Epithelial cell of proximal tubule (primary cell): ENCODE data around the gene LRMDA. TPM values are rescaled to one million over a fixed set of nuclear protein-coding genes. Genes with fewer than 3 reads are reported as not detected.

Source experiments
- DNase-seq: peaks from one replicate; pipeline ENCODE4 v3.0.0-alpha.2; 2011; ENCODE audit warnings: low read depth
- H3K4me3 ChIP-seq: 2 replicates; pipeline ENCODE4 v1.5.1; 2011; ENCODE audit warnings: low read depth, mild to moderate bottlenecking, low read length
- CTCF ChIP-seq: conservative IDR thresholded peaks from 2 replicates; pipeline ENCODE4 v1.5.1; 2012; ENCODE audit warnings: low read depth, mild to moderate bottlenecking, low read length
- total RNA-seq: library from RNA; depleted of rRNA; stranded (reverse); fragments of >200 nt; gene quantifications from 2 replicates; pipeline ENCODE4 v1.2.3, GENCODE V29; 2015

Gene LRMDA
- total RNA-seq, 1 donor from 2014 or later = 0.75 TPM

GRCh38 chr10:76001461-76001860, 570.0 kb downstream of the LRMDA start:
- no peak overlapping the region for H3K4me3 ChIP-seq
- no peak for DNase-seq
- no peak for TF ChIP-seq CTCF

- H3K4me3 ChIP-seq = no peak overlapping the region
- no peak for TF ChIP-seq CTCF
- no peak for DNase-seq
Observed at GRCh38 chr10:76002262-76002854, 570.9 kb downstream of the LRMDA start.

- no peak for DNase-seq
- no peak overlapping the region for H3K4me3 ChIP-seq
- no peak for TF ChIP-seq CTCF
Observed at GRCh38 chr10:76007667-76008181, 576.3 kb downstream of the LRMDA start.

DNA sequence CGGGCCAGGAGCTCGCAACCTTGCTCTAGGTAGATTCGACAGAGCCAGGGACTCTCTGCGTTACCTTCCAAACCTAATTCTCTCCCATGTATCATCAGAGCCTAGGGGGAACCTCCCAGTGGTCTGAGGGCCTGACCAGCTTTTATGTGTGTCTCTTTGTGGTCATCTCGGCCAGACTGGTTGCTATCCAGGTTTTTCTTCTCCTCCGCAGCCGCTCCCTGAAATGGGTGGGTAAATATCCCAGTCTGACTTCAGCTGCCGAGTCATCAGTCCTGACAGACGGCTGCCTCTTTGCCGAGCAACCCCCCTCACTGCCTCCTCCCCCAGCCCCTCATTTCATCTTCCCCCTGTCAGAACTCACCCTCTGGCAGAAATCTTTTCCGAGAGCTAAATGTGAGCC, 578.1 kb downstream of the LRMDA start:
- H3K4me3 ChIP-seq = no peak overlapping the region
- DNase-seq = no peak
- TF ChIP-seq CTCF = no peak

- no peak for TF ChIP-seq CTCF
- DNase-seq = no peak
- no peak overlapping the region for H3K4me3 ChIP-seq
Observed at GRCh38 chr10:76010703-76011102, 579.3 kb downstream of the LRMDA start.

GRCh38 chr10:76012716-76013327, 581.4 kb downstream of the LRMDA start:
- DNase-seq = no peak
- no peak for TF ChIP-seq CTCF

DNA sequence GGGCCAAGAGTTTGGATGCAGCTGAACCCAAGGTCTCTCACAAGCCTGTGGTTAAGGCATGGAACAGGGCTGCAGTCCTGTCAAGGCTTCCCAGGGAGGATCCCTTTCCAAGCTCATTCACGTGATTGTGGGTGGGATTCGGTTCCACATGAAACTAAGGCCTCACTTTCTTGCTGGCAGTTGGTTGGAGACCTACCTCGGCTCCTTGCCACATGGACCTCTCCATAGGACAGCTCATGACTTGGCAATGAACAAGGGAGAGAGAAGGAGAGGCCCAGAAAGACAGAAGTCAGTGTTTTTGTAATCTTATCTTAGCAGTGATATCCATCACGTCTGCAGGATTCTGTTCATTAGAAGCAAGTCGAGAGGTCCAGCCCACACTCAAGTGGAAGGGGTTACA, 583.8 kb downstream of the LRMDA start:
- no peak for DNase-seq
- TF ChIP-seq CTCF = no peak
- no peak overlapping the region for H3K4me3 ChIP-seq

More at GRCh38 chr10:76012716-76013327, 581.4 kb downstream of the LRMDA start:
- no peak overlapping the region for H3K4me3 ChIP-seq
